Measurements from ENCODE around the gene NACA2. TPM values are rescaled to one million over a fixed set of nuclear protein-coding genes. Genes with fewer than 3 reads are reported as not detected.

NACA2 gene
- total RNA-seq, 4 donors from 2014 or later: not detected

- H3K27ac ChIP-seq: no peak overlapping the region
- no peaks in the 10 kb centered on the region for H3K4me1 ChIP-seq
- no peaks in the 10 kb centered on the region for H3K36me3 ChIP-seq
- H3K27me3 ChIP-seq: peaks cover 0 to 15% (median 0%) of the 10 kb centered on the region in 4 donors
- WGBS, 2 donors: 66 to 82% methylated on average over 1 of the region's 1 CpG
- TF ChIP-seq CTCF (IDR thresholded peaks at IDR 0.05): no peak
- DNase-seq: no peak
- no peak overlapping the region for H3K4me3 ChIP-seq
- peaks cover 0 to 10% (median 4%) of the 10 kb centered on the region in 3 donors for H3K9me3 ChIP-seq
- intact Hi-C loops (cut with DNase I): no loop called here
These were observed 50.1 kb downstream of the NACA2 start for GRCh38 chr17:61540874-61541273.

Other genes starting within 250 kb of the NACA2 start
- 10 to 100 TPM in 1 of 4 donors, 1 to 10 TPM in 3; 2.2 to 13.4 (median 4.2) TPM for gene TBX2, start 191.4 kb downstream of the NACA2 start, total RNA-seq
- gene TBX4, start 138.8 kb downstream of the NACA2 start, total RNA-seq: not detected